Vagina (tissue), 2 donors: ENCODE data around the gene NUSAP1.
"Not testable (repeated sequence)": the region's sequence is repeated elsewhere in the genome, so short reads cannot be mapped to it uniquely, and the experiment has no call there.

ENCODE experiments used
- POLR2A ChIP-seq, 2 donors: fragments of 450-650 bp; IDR thresholded peaks; one replicate each; pipeline ENCODE4 v1.6.1; 2017; ENCODE audit warnings: antibody characterized with exemption in 2 of 2, mild to moderate bottlenecking in 2 of 2, moderate library complexity in 2 of 2
- POLR2AphosphoS5 ChIP-seq, 2 donors: sonication (generic); formaldehyde crosslinking; IDR thresholded peaks; one replicate each; pipeline ENCODE4 v1.9.0; 2017; ENCODE audit warnings: antibody characterized with exemption in 2 of 2, mild to moderate bottlenecking in 2 of 2, low read depth in 1 of 2; ENCODE audit not compliant: insufficient read depth in 1 of 2
- TF ChIP-seq, protein P1 (sequence below), 3 experiments: fragments of 450-650 bp in 2 of 3; fragments of 200-600 bp in 1 of 3; sonication (generic) in 1 of 3; IDR thresholded peaks; one replicate each; pipeline ENCODE4 v1.5.1; 2017 to 2019; ENCODE audit warnings: antibody characterized with exemption in 3 of 3, mild to moderate bottlenecking in 2 of 3, moderate library complexity in 2 of 3

DNA sequence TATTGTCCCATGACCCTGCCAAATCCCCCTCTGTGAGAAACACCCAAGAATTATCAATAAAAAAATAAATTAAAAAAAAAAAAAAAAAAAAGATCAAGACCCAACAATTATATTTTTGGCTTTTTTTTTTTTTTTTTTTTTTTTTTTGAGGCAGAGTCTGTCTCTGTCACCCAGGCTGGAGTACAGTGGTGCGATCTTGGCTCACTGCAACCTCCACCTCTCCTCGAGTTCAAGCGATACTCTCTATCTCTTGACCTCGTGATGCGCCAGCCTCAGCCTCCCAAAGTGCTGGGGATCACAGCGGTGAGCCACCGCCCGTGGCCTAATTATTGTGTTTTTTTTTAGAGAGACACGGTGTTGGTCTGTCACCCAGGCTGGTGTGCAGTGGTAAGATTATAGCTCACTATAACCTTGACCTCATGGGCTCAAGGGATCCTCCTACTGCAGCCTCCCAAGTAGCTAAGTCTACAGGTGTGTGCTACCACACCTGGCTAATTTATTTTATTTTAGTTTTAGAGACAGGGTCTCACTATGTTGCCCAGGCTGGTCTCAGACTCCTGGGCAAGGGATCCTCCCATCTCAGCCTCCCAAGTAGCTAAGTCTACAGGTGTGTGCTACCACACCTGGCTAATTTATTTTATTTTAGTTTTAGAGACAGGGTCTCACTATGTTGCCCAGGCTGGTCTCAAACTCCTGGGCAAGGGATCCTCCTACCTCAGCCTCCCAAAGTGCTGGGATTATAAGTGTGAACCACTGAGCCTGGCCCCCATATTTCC, 51.5 kb downstream of the NUSAP1 start:
- TF ChIP-seq, protein P1, sequence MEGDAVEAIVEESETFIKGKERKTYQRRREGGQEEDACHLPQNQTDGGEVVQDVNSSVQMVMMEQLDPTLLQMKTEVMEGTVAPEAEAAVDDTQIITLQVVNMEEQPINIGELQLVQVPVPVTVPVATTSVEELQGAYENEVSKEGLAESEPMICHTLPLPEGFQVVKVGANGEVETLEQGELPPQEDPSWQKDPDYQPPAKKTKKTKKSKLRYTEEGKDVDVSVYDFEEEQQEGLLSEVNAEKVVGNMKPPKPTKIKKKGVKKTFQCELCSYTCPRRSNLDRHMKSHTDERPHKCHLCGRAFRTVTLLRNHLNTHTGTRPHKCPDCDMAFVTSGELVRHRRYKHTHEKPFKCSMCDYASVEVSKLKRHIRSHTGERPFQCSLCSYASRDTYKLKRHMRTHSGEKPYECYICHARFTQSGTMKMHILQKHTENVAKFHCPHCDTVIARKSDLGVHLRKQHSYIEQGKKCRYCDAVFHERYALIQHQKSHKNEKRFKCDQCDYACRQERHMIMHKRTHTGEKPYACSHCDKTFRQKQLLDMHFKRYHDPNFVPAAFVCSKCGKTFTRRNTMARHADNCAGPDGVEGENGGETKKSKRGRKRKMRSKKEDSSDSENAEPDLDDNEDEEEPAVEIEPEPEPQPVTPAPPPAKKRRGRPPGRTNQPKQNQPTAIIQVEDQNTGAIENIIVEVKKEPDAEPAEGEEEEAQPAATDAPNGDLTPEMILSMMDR (IDR thresholded peaks at IDR 0.05): not testable (repeated sequence)
- TF ChIP-seq POLR2A (IDR thresholded peaks at IDR 0.05); POLR2AphosphoS5 (IDR thresholded peaks at IDR 0.05; ENCODE audit: insufficient read depth in 1 of 2, low read depth in 1 of 2): not testable (repeated sequence)
